Fibroblast of skin of left quadriceps (primary cell): ENCODE data around the gene TKTL1.
"Not testable (repeated sequence)": the region's sequence is repeated elsewhere in the genome, so short reads cannot be mapped to it uniquely, and the experiment has no call there.

ENCODE experiments used
- DNase-seq, 2 experiments: peaks; one replicate each; pipeline ENCODE4 v3.0.0-alpha.2; 2013; ENCODE audit warnings: low read depth in 2 of 2

The TKTL1 gene

GRCh38 chrX:154309041-154309775 lies 13.6 kb downstream of the TKTL1 start:
- DNase-seq = no peak

- no peak for DNase-seq
Observed at GRCh38 chrX:154310616-154311536, 15.3 kb downstream of the TKTL1 start.

GRCh38 chrX:154312116-154312515 lies 16.5 kb downstream of the TKTL1 start:
- DNase-seq = no peak

GRCh38 chrX:154313147-154313546 lies 17.6 kb downstream of the TKTL1 start:
- no peak for DNase-seq

GRCh38 chrX:154315416-154315815 lies 19.8 kb downstream of the TKTL1 start:
- no peak for DNase-seq

GRCh38 chrX:154317391-154317995 lies 21.9 kb downstream of the TKTL1 start:
- DNase-seq = no peak

- no peak for DNase-seq
Observed at GRCh38 chrX:154320406-154320805, 24.8 kb downstream of the TKTL1 start.

- no peak for DNase-seq
Observed at GRCh38 chrX:154321152-154321551, 25.6 kb downstream of the TKTL1 start.

GRCh38 chrX:154321594-154321993 lies 26.0 kb downstream of the TKTL1 start:
- no peak for DNase-seq

GRCh38 chrX:154322890-154323289 lies 27.3 kb downstream of the TKTL1 start:
- DNase-seq = no peak

- DNase-seq = no peak
Observed at GRCh38 chrX:154323537-154323936, 27.9 kb downstream of the TKTL1 start.

- DNase-seq = no peak
Observed at GRCh38 chrX:154325541-154325940, 29.9 kb downstream of the TKTL1 start.

GRCh38 chrX:154327038-154327820 lies 31.6 kb downstream of the TKTL1 start:
- peak in 1 of 2 experiments; percentile 9 for DNase-seq

- DNase-seq = no peak
Observed at GRCh38 chrX:154328646-154329045, 33.1 kb downstream of the TKTL1 start.

GRCh38 chrX:154329294-154329693 lies 33.7 kb downstream of the TKTL1 start:
- no peak for DNase-seq

GRCh38 chrX:154332561-154332960 lies 37.0 kb downstream of the TKTL1 start:
- DNase-seq = no peak

GRCh38 chrX:154333116-154333515 lies 37.5 kb downstream of the TKTL1 start:
- no peak for DNase-seq

- DNase-seq = no peak
Observed at GRCh38 chrX:154333837-154334271, 38.3 kb downstream of the TKTL1 start.

GRCh38 chrX:154334496-154334895 lies 38.9 kb downstream of the TKTL1 start:
- DNase-seq = no peak

GRCh38 chrX:154341399-154342298 lies 46.1 kb downstream of the TKTL1 start:
- DNase-seq = not testable (repeated sequence)
